GM23338 (cell line): Measurements from ENCODE around the gene BCAR3.

Experiments
- EZH2 ChIP-seq: fragments of 200-600 bp; sonication (generic); IDR thresholded peaks from one replicate; pipeline ENCODE4 v1.8.0; 2017; ENCODE audit warnings: antibody characterized with exemption, mild to moderate bottlenecking, low read depth; ENCODE audit not compliant: unreplicated experiment
- JUNB ChIP-seq: IDR thresholded peaks from one replicate; pipeline ENCODE4 v1.6.1; 2016; ENCODE audit warnings: antibody characterized with exemption; ENCODE audit not compliant: unreplicated experiment
- POLR2AphosphoS5 ChIP-seq: IDR thresholded peaks from 2 replicates; pipeline ENCODE4 v1.6.1; 2016; ENCODE audit warnings: antibody characterized with exemption, low read depth
- STAT1 ChIP-seq: IDR thresholded peaks from one replicate; pipeline ENCODE4 v1.6.1; 2016; ENCODE audit warnings: antibody characterized with exemption; ENCODE audit not compliant: unreplicated experiment
- TF ChIP-seq, protein P1 (sequence below), 2 experiments: fragments of 200-600 bp in 1 of 2; sonication (generic) in 1 of 2; conservative IDR thresholded peaks; 2 replicates each; pipeline versions ENCODE4 v1.5.1 to v1.6.1; 2016 to 2017; ENCODE audit warnings: antibody characterized with exemption in 2 of 2, low read depth in 2 of 2, mild to moderate bottlenecking in 2 of 2, moderate library complexity in 1 of 2
- TF ChIP-seq, protein P2 (sequence below): IDR thresholded peaks from 2 replicates; pipeline ENCODE4 v1.6.1; 2016; ENCODE audit warnings: antibody characterized with exemption
- TF ChIP-seq, protein P3 (sequence below): IDR thresholded peaks from one replicate; pipeline ENCODE4 v1.6.1; 2018; ENCODE audit warnings: antibody characterized with exemption; ENCODE audit not compliant: unreplicated experiment
- TF ChIP-seq, protein P4 (sequence below): fragments of 250-450 bp; sonication (Bioruptor Pico); IDR thresholded peaks from 2 replicates; pipeline ENCODE4 v1.5.0; 2020; ENCODE audit warnings: mild to moderate bottlenecking, moderate library complexity

DNA sequence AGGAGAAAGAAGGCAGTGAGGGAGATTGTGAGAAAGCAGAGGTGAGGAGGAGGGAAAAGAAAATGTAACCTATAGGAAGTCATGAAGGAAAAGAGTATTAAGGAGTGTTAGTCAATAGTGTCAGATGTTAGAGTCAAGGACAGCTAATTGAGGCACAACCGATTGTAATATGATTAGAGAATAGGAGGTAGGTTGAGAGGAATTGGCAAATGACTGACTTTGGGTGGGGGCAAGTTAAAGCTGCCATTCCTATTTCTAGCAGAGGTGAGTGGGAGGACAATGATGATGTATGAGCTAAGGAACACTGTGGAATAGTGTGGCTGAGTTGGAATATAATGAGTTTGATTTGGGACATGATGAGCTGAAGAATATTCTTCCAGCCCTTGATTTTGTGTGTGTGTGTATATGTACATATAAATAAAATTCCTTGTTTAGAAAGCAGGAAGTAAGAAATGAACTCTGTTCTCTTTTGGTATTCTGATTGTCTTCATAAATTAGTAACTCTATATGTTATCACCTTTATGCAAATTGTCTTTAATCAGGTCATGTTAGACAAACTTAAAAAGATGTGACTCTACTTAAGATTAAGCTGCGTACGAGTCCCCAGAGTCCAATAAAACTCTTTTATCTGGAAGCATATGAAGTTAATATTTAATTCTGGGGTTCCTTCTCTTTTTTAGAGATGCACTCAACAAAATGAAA is 135.3 kb downstream of the BCAR3 start:
- TF ChIP-seq, protein P1, sequence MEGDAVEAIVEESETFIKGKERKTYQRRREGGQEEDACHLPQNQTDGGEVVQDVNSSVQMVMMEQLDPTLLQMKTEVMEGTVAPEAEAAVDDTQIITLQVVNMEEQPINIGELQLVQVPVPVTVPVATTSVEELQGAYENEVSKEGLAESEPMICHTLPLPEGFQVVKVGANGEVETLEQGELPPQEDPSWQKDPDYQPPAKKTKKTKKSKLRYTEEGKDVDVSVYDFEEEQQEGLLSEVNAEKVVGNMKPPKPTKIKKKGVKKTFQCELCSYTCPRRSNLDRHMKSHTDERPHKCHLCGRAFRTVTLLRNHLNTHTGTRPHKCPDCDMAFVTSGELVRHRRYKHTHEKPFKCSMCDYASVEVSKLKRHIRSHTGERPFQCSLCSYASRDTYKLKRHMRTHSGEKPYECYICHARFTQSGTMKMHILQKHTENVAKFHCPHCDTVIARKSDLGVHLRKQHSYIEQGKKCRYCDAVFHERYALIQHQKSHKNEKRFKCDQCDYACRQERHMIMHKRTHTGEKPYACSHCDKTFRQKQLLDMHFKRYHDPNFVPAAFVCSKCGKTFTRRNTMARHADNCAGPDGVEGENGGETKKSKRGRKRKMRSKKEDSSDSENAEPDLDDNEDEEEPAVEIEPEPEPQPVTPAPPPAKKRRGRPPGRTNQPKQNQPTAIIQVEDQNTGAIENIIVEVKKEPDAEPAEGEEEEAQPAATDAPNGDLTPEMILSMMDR (conservative IDR thresholded peaks at IDR 0.05; ENCODE audit: low read depth in 2 of 2) = no peak
- TF ChIP-seq, protein P2, sequence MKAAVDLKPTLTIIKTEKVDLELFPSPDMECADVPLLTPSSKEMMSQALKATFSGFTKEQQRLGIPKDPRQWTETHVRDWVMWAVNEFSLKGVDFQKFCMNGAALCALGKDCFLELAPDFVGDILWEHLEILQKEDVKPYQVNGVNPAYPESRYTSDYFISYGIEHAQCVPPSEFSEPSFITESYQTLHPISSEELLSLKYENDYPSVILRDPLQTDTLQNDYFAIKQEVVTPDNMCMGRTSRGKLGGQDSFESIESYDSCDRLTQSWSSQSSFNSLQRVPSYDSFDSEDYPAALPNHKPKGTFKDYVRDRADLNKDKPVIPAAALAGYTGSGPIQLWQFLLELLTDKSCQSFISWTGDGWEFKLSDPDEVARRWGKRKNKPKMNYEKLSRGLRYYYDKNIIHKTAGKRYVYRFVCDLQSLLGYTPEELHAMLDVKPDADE = no peak
- TF ChIP-seq EZH2 = no peak
- no peak for TF ChIP-seq POLR2AphosphoS5
- TF ChIP-seq, protein P3, sequence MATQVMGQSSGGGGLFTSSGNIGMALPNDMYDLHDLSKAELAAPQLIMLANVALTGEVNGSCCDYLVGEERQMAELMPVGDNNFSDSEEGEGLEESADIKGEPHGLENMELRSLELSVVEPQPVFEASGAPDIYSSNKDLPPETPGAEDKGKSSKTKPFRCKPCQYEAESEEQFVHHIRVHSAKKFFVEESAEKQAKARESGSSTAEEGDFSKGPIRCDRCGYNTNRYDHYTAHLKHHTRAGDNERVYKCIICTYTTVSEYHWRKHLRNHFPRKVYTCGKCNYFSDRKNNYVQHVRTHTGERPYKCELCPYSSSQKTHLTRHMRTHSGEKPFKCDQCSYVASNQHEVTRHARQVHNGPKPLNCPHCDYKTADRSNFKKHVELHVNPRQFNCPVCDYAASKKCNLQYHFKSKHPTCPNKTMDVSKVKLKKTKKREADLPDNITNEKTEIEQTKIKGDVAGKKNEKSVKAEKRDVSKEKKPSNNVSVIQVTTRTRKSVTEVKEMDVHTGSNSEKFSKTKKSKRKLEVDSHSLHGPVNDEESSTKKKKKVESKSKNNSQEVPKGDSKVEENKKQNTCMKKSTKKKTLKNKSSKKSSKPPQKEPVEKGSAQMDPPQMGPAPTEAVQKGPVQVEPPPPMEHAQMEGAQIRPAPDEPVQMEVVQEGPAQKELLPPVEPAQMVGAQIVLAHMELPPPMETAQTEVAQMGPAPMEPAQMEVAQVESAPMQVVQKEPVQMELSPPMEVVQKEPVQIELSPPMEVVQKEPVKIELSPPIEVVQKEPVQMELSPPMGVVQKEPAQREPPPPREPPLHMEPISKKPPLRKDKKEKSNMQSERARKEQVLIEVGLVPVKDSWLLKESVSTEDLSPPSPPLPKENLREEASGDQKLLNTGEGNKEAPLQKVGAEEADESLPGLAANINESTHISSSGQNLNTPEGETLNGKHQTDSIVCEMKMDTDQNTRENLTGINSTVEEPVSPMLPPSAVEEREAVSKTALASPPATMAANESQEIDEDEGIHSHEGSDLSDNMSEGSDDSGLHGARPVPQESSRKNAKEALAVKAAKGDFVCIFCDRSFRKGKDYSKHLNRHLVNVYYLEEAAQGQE = no peak
- TF ChIP-seq, protein P4, sequence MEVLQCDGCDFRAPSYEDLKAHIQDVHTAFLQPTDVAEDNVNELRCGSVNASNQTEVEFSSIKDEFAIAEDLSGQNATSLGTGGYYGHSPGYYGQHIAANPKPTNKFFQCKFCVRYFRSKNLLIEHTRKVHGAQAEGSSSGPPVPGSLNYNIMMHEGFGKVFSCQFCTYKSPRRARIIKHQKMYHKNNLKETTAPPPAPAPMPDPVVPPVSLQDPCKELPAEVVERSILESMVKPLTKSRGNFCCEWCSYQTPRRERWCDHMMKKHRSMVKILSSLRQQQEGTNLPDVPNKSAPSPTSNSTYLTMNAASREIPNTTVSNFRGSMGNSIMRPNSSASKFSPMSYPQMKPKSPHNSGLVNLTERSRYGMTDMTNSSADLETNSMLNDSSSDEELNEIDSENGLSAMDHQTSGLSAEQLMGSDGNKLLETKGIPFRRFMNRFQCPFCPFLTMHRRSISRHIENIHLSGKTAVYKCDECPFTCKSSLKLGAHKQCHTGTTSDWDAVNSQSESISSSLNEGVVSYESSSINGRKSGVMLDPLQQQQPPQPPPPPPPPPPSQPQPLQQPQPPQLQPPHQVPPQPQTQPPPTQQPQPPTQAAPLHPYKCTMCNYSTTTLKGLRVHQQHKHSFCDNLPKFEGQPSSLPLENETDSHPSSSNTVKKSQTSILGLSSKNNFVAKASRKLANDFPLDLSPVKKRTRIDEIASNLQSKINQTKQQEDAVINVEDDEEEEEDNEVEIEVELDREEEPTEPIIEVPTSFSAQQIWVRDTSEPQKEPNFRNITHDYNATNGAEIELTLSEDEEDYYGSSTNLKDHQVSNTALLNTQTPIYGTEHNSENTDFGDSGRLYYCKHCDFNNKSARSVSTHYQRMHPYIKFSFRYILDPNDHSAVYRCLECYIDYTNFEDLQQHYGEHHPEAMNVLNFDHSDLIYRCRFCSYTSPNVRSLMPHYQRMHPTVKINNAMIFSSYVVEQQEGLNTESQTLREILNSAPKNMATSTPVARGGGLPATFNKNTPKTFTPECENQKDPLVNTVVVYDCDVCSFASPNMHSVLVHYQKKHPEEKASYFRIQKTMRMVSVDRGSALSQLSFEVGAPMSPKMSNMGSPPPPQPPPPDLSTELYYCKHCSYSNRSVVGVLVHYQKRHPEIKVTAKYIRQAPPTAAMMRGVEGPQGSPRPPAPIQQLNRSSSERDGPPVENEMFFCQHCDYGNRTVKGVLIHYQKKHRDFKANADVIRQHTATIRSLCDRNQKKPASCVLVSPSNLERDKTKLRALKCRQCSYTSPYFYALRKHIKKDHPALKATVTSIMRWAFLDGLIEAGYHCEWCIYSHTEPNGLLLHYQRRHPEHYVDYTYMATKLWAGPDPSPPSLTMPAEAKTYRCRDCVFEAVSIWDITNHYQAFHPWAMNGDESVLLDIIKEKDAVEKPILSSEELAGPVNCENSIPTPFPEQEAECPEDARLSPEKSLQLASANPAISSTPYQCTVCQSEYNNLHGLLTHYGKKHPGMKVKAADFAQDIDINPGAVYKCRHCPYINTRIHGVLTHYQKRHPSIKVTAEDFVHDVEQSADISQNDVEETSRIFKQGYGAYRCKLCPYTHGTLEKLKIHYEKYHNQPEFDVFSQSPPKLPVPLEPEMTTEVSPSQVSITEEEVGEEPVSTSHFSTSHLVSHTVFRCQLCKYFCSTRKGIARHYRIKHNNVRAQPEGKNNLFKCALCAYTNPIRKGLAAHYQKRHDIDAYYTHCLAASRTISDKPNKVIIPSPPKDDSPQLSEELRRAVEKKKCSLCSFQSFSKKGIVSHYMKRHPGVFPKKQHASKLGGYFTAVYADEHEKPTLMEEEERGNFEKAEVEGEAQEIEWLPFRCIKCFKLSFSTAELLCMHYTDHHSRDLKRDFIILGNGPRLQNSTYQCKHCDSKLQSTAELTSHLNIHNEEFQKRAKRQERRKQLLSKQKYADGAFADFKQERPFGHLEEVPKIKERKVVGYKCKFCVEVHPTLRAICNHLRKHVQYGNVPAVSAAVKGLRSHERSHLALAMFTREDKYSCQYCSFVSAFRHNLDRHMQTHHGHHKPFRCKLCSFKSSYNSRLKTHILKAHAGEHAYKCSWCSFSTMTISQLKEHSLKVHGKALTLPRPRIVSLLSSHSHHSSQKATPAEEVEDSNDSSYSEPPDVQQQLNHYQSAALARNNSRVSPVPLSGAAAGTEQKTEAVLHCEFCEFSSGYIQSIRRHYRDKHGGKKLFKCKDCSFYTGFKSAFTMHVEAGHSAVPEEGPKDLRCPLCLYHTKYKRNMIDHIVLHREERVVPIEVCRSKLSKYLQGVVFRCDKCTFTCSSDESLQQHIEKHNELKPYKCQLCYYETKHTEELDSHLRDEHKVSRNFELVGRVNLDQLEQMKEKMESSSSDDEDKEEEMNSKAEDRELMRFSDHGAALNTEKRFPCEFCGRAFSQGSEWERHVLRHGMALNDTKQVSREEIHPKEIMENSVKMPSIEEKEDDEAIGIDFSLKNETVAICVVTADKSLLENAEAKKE (CRISPR knock-in tag) = no peak
- TF ChIP-seq JUNB = no peak
- TF ChIP-seq STAT1 = no peak
